GM19043 (cell line): ENCODE measurements around the gene ERICH3.
"Not testable (repeated sequence)": the region's sequence is repeated elsewhere in the genome, so short reads cannot be mapped to it uniquely, and the experiment has no call there.

Experiments used
- ATAC-seq: cut with Tn5 transposase; IDR thresholded peaks from one replicate; pipeline ENCODE4 v1.9.1; 2021; ENCODE audit warnings: low read depth; ENCODE audit not compliant: unreplicated experiment

ERICH3 gene

DNA sequence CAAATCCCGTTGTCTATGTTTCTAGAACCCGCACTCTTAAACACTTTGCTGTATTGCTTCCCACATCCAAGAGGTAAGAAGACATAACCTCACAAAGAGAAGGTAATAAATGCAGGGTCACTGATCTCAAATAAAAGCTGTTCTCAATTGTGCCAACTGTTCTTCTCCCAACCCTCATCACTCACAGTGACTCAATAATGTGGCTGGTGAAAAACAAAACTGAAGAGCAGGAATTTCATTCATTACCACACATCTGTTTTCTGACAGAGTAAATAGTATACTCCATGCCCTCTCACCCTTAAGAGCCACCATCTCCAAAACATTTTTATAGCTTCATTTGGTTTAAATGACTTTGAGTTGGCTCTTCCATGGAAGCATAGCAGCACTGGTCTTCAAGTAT lies 6.2 kb upstream of the ERICH3 start:
- ATAC-seq, result no peak

DNA sequence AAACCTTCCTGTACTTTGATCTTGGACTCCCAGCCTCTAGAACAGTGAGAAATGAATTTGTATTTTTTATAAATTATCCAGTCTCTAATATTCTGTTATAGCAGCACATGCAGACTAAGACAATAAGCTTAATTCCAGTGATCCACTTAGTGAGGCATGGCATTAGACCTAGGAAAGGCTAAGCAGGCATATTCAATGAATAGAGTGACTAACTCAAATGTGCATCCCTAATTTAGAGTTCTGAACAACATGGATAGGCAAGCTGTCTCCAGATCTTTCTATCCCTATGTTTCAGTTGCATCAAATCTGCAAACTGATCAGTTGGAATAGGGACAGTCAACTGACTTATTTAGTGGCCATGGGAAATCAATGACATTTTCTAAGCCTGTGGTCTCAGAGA lies 4.3 kb upstream of the ERICH3 start:
- ATAC-seq, result no peak

DNA sequence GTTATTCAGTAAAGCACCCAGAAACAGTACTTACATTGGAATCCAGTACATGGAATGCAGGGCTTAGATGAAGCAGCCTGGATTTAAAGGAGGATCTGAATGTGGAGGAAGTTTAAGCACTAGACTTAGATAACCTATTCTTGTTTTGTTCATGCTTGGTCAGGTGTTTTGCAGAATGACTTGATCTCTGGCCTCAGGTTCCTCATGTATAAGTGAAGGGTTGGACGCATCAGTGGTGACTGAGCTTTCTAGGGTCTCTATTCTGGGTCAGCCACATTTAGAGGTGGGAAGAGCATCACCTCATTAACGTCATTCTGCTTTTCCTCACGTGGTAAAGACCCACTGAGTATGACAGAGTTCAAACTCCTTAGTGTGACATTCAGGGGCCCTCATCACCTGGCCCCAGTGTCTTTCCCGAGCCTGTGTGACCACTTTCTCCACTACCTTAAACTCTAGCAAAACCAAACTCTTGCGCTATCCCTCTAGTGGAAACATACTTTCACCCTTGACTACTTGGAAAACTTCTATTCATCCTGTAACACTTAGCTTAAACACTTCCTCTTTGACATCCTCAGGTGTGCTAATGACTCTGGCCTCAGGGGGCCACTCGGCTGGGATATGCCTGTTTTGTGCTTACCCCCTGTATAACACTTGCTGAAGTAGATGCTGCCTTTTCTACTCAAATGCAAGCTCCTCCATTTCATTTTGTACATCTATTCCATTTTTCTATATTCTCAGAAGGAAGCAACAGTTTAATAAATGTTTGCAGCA lies 871 bp upstream of the ERICH3 start:
- ATAC-seq, result peak; percentile 12

DNA sequence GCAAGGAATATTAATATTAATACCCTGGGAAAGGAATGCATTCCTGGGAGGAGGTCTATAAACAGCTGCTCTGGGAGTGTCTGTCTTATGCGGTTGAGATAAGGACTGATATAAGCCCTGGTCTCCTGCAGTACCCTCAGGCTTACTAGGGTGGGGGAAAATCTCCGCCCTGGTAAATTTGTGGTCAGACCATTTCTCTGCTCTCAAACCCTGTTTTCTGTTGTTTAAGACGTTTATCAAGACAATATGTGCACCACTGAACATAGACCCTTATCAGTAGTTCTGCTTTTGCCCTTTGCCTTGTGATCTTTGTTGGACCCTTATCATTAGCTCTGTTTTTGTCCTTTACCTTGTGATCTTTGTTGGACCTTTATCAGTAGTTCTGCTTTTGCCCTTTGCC lies 2.7 kb downstream of the ERICH3 start:
- not testable (repeated sequence) for ATAC-seq

DNA sequence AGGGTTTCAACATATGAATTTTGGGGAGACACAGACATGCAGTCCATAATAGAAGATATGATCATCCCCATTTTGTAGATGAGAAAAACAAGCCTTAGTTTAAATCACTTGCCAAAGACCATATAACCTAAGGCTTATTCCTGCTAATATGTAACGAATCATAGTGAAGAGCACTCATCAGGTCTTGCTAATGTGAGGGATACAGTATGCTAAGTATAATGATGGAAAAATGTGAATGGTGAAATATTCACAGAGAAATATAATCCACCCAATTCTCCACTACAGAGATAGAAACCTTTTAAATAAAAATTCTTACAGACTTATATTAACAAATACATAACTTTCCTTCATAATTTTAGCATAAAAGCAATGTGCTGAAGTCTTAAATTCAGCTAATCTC lies 18.9 kb downstream of the ERICH3 start:
- ATAC-seq, result no peak

DNA sequence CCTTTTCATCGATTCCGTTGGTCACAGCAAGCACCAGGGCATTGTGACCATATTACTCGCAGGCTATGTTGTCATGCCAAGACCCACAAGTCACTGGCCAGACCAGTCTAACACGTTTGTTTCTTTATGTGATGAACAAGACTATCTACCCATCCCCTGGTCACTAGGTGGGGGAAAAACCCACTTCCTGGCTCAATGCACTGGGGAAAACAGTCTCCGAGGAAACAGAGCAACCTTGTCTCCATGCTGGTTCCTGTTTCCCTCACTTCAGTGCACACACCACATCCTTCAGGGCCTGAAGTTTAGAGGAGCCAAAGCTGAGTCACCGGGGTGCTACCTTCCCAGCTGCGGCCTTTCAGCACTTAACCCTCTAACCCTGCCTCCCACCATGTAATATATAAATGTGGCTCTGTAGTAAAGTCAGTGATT lies 20.9 kb downstream of the ERICH3 start:
- peak; percentile 95 for ATAC-seq

DNA sequence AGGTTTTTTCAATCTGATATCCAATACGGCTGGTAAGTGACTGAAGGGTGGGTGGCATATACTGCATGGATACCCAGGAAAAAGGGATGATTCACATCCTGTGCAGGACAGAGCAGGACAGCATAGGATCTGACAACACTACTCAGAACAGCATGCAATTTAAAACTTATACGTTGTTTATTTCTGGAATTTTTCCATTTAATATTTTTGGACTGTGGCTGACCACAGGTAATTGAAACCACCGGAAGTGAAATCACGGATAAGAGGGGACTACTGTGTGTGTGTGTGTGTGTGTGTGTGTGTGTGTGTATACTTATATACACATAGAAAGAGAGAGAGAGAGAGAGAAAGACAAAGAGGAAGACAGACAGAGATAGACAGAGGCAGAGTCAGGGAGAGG lies 23.0 kb downstream of the ERICH3 start:
- no peak for ATAC-seq

DNA sequence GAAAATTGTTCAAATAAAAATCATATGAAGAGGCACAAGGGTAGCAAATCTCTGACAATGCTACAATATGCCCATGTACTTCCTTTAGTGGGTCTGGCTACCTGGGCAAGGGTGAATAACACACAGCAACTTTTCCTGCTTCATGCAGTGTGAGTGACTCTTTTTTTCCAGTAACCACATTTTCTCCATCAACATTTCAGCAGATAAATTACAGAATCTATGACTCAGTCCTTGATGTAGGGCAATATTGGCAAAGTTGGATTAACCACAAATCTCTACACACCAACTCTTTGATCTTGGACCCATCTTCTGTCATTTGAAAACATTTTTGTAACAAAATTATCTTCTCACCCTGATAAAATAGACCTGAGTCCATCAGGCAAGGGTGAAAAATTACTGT lies 31.7 kb downstream of the ERICH3 start:
- no peak for ATAC-seq

DNA sequence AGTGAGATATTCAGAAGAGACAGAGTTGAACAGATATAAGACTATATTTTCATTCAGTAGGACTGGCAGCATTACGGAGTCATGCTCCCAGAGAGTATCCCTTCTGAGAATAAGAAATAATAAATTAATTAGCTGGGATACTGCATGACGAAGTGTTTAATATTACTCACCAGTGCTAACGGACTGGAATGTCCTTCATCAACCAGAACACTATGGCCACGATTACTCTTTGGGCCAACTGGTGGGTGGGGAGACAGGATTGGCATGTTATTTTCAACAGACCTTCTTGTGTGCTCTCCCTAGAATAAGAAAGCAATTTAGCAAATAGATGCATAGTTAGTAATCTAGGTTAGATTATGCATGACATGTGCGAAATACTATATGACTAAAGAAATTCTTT lies 32.4 kb downstream of the ERICH3 start:
- ATAC-seq, result no peak

DNA sequence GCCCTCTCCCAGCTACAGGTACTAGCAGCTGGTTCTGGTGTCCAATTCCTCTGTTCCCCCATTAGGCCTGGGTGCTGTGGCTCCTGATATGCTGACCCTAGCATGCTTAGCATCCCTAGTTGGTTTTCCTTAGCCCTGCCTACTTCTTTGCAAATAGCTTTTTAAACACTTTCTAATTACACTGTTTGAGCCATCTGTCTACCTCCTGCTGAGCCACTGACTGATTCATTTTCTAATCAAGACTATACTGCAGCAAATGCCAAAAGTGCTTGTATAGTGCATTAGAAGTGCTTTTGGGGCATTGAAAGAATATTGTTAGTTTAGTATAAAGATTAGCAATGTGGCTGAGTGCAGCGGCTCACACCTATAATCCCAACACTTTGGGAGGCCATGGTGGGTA lies 36.3 kb downstream of the ERICH3 start:
- ATAC-seq, result no peak

DNA sequence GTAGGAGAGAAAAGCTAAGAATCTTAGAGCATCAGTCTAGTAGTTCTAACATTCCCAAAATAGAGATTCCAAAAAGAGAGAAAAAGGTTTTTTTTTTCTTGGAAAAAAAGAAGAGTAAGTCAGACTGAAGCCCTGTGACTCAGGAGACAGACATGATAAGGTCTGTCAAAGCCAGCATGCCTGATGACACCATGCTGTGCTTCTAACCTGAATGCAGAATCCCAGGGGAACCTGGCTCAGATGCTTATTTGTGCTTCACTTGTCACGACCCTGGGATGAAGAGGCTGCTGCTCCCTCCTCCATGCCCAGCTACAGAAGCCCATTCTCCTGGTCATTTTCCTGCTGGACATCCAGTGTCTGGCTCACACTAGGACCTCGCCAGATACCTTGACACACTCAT lies 44.3 kb downstream of the ERICH3 start:
- ATAC-seq, result no peak

DNA sequence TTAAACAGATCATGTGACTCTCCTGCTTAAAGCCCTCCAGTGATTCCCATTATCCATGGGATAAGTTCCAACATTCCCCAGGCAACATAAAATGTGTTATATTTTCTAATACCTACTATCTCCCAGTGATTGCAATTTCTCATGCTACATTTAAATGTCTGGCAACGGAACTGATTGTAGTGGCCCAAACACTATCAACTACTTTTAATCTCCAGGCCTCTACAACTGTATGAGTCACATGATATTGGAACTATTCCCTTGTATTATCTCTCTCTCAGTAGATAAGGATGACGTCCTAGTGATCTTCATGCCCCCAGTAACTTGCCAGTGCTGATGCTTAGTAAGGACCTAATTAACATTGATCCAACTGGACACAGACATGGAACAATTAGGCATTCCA lies 49.9 kb downstream of the ERICH3 start:
- no peak for ATAC-seq

DNA sequence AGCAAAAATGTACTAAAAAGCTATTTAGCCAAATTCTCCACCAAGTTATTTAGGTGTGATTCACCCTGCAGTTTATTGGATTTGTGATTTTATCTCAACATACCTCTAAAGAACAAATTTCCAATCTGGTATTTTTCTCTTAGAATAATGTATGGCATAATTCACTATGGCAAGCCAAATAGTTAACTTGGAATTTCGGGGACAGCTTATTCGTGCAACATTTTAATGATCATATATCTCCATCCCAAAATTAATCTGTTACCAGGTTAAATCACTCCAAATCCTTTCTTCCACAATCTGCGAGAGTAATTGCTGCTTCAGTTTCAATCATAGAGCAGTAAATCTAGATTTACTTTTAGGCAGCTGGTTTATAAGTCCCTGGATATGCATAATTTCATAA lies 53.4 kb downstream of the ERICH3 start:
- no peak for ATAC-seq

DNA sequence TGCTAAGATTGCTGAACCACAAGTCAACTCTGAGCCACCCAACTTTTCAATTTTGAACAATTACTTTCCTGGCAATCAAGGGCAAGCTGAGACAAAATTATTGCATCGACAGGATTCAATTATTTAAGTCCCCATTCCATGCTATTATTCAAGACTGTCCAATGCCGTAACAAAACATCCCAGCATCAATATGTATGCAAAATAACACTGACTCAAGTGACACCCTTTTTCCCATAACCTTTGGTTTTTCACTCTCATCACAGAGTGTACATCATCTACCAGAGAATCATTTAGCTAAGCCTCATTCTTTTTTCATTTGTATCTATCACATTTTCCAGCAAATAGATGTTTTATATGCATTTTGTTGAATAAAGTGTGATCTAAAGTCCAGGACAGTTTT lies 54.6 kb downstream of the ERICH3 start:
- ATAC-seq, result no peak

DNA sequence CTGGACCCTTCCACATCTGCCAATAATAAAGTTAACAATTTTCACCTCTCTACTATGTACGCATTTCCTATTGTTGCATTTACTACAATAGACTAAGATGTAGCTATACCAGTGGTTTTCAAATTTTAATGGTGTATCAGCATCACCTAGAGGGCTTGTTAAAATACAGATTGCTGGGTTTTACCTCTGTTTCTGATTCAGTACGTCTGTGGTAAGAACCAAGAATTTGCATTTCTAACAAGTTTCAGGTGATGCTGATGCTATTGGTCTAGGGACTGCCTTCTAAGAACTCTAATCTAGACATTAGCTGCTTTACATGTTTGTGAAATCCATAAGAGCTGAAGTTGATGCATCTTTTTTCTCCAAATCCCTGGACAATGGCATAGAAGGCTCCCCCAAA lies 59.7 kb downstream of the ERICH3 start:
- no peak for ATAC-seq

DNA sequence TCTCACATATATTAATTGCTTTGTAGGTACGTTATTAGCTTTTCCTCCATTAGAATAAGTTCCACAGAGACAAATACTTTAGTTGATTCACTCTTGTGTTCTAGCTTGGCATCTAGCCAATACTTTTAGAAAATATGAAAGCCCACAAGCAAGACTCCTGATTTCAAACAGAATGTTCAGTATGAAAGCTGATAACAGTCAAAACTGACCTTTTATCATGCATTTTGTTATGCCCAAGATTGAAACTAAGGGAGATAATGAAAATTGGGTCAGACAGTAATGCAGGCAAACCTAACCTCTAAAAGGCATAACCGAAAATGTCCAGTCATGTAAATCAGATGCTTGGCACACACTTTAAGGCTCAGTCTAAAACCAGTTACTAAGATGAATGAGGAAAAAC lies 61.7 kb downstream of the ERICH3 start:
- no peak for ATAC-seq

DNA sequence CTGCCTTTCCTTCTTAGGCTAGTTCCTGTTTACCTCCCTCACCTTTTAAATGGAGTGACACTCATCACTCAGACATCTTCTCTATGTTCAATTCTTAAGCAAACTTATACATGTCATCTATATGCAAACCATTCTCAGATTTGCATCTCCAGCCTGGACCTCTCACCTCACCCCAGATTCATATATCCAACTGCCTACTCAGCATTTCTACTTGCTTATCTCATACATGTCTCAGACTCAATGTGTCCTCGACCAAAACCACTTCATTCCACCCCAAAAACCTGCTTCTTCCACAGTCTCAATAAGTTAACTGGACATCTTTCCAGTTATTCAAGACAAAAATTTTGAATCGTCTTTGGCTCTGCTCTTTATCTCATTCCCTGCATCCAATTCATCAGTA lies 62.6 kb downstream of the ERICH3 start:
- no peak for ATAC-seq

DNA sequence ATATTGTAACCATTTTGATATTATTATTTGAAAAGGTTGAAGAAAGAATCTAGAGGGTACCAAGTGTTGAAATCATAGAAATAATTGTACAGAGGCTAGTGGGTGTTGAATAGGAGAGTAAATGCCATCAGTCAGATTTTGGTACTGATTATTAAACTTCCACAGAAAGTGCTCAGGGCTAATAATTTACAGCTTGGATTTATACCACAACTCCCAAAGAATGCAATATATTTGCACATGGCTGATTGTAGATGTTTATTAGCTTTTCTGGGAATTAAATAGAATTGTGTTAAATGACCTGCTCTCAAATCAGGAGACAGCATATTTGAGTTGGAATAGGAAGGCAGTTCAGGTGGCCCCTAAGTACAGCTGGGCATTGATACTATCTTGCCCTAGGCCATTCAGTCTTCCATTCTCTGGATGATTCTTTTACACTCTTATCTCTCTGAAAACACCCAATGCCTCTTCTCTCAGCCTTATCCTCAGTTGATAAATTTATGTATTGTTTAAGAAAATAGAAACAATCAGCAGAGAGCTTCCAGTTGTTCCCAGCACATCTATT lies 63.7 kb downstream of the ERICH3 start:
- ATAC-seq, result no peak

DNA sequence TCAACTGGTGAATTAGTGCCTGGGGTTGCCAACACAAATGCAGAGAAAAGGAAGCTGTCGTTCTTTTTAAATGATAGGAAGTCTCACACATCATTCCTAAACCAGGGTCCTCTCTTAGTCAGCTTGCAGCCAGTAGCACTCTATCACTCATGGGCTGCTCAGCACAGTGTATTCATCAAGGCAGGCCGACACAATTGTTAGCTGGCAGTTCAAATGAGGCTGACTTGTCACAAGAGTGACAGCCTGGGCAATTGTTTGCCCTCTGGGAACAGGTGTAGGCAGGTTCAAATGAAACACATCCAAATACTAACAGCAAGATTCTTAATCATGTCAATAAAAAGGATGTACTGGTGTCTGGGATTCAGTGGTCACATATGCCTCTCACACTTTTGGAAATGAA lies 76.9 kb downstream of the ERICH3 start:
- ATAC-seq, result no peak

DNA sequence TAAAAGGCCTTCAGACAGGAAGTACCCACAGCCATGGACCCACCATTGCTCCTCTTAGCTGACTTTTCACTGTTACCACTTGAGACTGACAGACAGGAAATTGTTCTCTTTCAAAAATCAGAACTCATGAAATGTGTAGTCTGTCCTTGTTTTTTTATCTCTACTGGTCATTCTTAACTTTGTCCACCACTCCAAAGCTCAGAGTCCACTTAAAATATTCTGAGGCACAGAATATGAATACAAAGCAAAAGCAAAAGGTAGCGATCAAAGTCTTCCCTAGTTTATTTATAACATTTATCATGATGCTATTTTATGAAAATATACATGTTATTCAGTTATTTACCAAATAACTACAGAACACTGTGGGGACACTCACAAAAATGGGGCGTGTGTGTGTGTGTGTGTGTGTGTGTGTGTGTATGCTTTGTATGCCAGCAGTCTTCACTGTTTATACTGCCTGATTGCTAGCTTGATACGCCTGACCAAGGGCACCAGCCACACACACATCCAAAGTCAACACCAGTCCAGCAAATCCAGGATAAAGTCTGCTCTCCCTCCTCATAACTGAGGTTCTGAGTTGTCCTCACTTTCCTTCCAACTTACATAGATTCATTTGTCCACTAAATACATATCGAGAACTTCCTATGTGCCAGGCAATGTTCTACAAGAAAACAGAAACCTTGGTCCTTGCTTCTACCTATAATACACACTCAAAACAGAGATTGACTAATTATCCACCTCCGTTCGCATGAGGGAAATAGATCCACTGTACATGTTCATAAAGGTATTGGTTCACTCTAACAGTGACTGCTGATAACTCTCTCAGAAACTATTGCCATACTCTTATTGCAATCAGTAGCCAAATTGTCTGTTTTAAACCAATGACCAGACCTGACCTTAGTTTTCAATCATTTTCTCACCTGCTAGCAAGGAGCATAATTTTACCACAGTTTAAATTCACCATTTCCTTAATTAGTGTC lies 79.4 kb downstream of the ERICH3 start:
- ATAC-seq, result no peak

DNA sequence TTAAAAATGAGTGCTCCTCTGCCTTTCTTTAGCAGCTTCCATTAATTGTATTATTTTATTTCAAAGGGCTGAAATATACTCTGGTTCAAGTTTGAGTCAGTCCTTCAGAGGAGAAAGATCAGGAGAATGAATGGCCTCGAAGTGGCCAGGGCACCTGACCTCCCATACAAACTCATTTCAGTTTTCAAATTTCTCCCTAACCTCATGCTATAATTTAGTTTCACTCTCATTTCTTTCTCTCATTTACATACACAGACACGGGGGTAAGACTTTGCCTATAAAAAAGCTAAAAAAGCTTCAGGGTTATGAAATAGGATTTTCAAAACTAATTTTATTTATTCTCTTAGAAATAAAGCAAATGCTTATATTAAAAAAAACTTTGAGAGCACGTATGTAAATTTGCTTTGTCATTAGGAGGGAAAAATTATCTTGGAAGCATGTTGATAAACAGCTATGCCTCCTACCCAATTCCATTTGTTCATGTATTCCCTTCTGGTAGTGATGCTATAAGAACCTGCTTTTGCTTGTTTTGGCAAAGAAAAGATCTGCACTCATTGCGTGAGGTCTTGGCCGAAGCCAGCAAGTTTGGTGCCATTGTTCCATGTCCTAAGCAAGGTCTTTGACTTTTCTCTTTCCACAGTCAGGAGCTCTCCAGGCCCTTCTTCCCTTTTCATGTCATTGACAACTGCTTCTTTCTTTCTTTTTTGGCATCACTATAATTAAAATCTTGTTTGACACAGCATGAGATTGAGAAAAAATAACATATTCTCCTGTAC lies 80.8 kb downstream of the ERICH3 start:
- peak; percentile 53 for ATAC-seq
